NCI-H2107 treated with DMSO at 0.1 percent for 48 hours (cell line): ENCODE measurements around the gene TAS2R42.

ENCODE experiments used
- DNase-seq: peaks from one replicate; lab custom pipeline; 2025; ENCODE audit not compliant: unreplicated experiment; lab: John Stamatoyannopoulos, UW

Gene TAS2R42

DNA sequence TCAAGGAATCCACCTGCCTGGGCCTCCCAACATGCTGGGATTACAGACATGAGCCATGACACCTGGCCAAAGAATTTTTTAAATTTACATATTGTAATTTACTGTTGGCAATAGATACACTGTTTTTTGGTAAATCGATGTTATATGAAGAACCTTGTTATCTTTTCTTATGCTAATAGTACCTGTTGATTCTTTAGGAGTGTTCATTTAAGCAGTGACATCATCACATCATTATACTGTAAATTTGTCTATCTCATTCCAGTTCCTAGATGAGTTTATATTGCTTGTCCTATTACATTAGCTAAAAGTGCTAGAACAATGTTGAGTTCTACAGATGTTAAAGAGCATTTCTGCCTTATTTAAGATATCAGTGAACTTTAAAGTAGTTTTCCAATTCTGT is 39.3 kb downstream of the TAS2R42 start:
- DNase-seq = no peak

DNA sequence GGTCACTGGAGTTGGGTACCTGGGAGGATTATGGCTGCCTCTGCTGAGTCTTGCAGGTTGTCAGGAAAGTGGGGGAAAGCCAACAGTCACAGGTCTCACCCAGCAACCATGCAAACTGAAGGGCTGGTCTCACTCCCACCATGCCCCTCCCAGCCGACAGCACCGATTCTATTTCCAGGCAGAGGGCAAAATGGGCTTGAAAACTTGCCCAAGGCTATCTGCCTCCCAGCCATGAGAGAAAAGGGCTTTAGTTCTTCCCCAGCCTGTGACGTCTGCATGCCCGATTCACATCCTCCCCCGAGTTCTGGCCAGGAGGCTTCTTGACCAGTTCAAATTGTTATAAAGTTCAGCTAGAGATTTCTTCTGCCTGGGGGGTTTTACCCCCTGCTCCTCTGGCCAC is 42.4 kb downstream of the TAS2R42 start:
- no peak for DNase-seq

DNA sequence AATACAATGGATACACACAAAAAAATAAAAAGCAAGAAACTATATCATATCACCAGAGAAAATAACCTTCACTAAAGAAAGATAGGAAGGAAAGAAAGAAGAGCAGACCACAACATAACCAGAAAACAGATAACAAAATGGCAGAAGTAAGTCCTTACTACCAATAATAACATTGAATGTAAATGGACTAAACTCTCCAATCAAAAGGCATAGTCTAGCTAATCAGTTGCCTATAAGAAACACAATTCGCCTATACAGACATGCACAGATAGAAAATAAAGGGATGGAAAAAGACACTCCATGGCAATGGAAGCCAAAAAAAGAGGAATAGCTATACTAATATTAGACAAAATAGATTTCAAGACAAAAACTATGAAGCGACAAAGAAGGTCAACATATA is 43.4 kb downstream of the TAS2R42 start:
- no peak for DNase-seq

DNA sequence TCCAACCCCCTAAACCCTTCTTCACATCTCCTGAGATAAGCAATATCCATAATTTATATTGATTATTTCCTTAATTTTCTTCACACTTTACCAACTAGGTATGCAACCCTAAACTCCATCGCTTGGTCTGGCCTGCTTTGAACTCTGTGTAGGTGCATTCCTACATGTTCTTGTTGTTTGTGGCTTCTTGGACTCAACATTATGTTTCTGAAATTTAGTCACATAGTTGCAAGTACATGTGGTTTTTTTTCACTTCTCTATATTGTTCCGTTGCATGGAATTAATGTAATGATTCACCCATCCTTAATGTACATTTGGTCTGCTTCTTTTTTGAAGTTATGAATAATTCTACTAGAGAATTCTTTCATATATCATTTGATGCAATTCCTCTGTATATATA is 50.7 kb downstream of the TAS2R42 start:
- DNase-seq = no peak
